Hematopoietic multipotent progenitor cell treated with erythropoietin and hydrocortisone succinate and interleukin-3 and kit ligand, for 15 days (in vitro differentiated cells): ENCODE measurements around the gene AK2.
"Not testable (repeated sequence)": the region's sequence is repeated elsewhere in the genome, so short reads cannot be mapped to it uniquely, and the experiment has no call there.

Experiments
- DNase-seq: peaks from one replicate; pipeline ENCODE4 v3.0.0-alpha.2; 2015; ENCODE audit warnings: low spot score

Gene AK2

GRCh38 chr1:32998997-32999396, 37.7 kb downstream of the AK2 start:
- DNase-seq = no peak

- no peak for DNase-seq
Measured at GRCh38 chr1:32998064-32998463, 38.6 kb downstream of the AK2 start.

GRCh38 chr1:32997381-32997891, 39.2 kb downstream of the AK2 start:
- DNase-seq = no peak

- not testable (repeated sequence) for DNase-seq
Measured at GRCh38 chr1:32993324-32993636, 43.4 kb downstream of the AK2 start.

GRCh38 chr1:32992489-32993323, 44.0 kb downstream of the AK2 start:
- DNase-seq = no peak

GRCh38 chr1:32991819-32992488, 44.7 kb downstream of the AK2 start:
- DNase-seq = no peak

- no peak for DNase-seq
Measured at GRCh38 chr1:32991386-32991785, 45.3 kb downstream of the AK2 start.

GRCh38 chr1:32990887-32991286, 45.8 kb downstream of the AK2 start:
- no peak for DNase-seq

GRCh38 chr1:32989160-32990050, 47.3 kb downstream of the AK2 start:
- no peak for DNase-seq

- DNase-seq = no peak
Measured at GRCh38 chr1:32988665-32989064, 48.0 kb downstream of the AK2 start.

- no peak for DNase-seq
Measured at GRCh38 chr1:32985226-32985625, 51.5 kb downstream of the AK2 start.

- no peak for DNase-seq
Measured at GRCh38 chr1:32984455-32985171, 52.1 kb downstream of the AK2 start.

- no peak for DNase-seq
Measured at GRCh38 chr1:32984090-32984454, 52.6 kb downstream of the AK2 start.

GRCh38 chr1:32983020-32983419, 53.7 kb downstream of the AK2 start:
- DNase-seq = no peak

- no peak for DNase-seq
Measured at GRCh38 chr1:32981003-32981901, 55.4 kb downstream of the AK2 start.

- DNase-seq = no peak
Measured at GRCh38 chr1:32980080-32980479, 56.6 kb downstream of the AK2 start.

GRCh38 chr1:32978854-32979253, 57.8 kb downstream of the AK2 start:
- DNase-seq = no peak

GRCh38 chr1:32977546-32978087, 59.1 kb downstream of the AK2 start:
- no peak for DNase-seq

- DNase-seq = not testable (repeated sequence)
Measured at GRCh38 chr1:32975055-32975454, 61.6 kb downstream of the AK2 start.

- not testable (repeated sequence) for DNase-seq
Measured at GRCh38 chr1:32973458-32973857, 63.2 kb downstream of the AK2 start.
